ENCODE results near the gene SEMA4D.

DNA sequence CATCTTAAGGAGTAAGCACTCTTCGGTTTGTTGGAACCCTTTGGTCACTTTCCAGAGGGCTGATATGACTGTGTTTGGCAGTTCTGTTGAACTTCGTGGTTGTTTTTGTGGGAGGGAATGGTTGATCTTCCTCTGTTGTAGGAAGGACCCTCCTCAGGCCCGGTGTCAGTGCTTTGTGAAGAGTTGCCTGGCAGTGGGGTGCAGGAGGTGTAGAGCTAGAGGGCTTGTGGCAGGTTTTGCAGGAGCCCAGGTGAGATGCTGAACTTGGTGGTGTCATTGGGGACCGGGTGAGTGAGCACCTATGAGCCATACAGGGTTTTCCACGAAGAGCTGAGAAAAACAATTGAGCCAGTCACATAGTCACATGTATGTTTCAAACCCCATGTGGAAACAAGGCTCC lies 152.4 kb downstream of the SEMA4D start:
- TF ChIP-seq, protein P1, sequence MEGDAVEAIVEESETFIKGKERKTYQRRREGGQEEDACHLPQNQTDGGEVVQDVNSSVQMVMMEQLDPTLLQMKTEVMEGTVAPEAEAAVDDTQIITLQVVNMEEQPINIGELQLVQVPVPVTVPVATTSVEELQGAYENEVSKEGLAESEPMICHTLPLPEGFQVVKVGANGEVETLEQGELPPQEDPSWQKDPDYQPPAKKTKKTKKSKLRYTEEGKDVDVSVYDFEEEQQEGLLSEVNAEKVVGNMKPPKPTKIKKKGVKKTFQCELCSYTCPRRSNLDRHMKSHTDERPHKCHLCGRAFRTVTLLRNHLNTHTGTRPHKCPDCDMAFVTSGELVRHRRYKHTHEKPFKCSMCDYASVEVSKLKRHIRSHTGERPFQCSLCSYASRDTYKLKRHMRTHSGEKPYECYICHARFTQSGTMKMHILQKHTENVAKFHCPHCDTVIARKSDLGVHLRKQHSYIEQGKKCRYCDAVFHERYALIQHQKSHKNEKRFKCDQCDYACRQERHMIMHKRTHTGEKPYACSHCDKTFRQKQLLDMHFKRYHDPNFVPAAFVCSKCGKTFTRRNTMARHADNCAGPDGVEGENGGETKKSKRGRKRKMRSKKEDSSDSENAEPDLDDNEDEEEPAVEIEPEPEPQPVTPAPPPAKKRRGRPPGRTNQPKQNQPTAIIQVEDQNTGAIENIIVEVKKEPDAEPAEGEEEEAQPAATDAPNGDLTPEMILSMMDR (IDR thresholded peaks at IDR 0.05; ENCODE audit: insufficient read depth, low read length), result no peak
- no peak for TF ChIP-seq POLR2AphosphoS5 (IDR thresholded peaks at IDR 0.05; ENCODE audit: low read depth)

Data from HL-60 (cell line).